ENCODE results near the gene CEP192.
"Not testable (repeated sequence)": the region's sequence is repeated elsewhere in the genome, so short reads cannot be mapped to it uniquely, and the experiment has no call there.

CEP192 gene

DNA sequence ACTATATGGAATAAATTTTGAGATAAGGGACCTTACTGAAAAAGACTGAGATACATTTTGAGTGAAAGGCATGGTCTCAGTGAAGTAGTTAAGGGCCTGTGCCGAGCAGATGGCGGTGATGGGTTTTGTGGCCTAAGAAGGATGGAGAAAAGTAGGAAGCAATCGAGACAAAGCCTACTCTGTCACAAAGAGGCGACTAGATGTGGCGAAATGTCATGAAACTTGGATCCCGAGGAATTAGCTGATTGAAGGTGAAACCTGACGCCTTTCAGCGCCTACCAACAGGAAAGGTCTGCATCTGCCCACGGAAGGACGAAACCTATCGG is 558 bp upstream of the CEP192 start:
- Histone ChIP-seq H3K27ac (ENCODE audit: low read length) (no peak overlapping the region), H3K4me1 (ENCODE audit: control insufficient read depth, insufficient read depth, low read length) (peaks cover 2% of the 10 kb centered on the region; the same call in 1 of the 2 replicates), H3K36me3 (ENCODE audit: control insufficient read depth, insufficient read depth, low read length) (no peaks in the 10 kb centered on the region), H3K9me3 (ENCODE audit: control insufficient read depth, insufficient read depth, low read length) (no peaks in the 10 kb centered on the region), H3K4me3 (ENCODE audit: low read length) (peak overlapping the region; percentile 98; the same call in 1 of the 2 replicates), H3K27me3 (ENCODE audit: control insufficient read depth, insufficient read depth, low read length) (no peaks in the 10 kb centered on the region)
- WGBS (ENCODE audit: insufficient coverage, insufficient read length) = no CpG with 5 or more reads among the region's 11 CpGs
- DNase-seq (ENCODE audit: low read depth, low spot score) = peak; percentile 22

DNA sequence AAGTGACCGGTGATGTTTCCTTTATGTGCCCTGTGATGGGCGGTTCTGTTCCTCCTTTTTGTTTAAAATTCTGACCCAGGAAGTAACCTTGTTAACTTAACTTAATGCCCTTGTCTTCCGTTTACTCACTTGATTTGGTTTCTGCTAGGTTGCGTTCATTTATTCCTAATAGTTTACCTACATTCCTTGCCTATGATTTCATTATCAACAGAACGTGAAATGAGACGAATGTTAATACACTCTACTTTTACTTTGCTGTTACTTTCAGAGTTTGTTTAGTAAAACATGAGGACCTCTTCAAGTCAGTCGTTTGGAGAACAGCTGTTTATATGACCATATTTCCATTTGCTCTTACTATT is 638 bp downstream of the CEP192 start:
- no peaks in the 10 kb centered on the region for H3K36me3 ChIP-seq (ENCODE audit: control insufficient read depth, insufficient read depth, low read length)
- WGBS (ENCODE audit: insufficient coverage, insufficient read length) = no CpG with 5 or more reads among the region's 7 CpGs
- DNase-seq (ENCODE audit: low read depth, low spot score) = no peak
- H3K4me1 ChIP-seq (ENCODE audit: control insufficient read depth, insufficient read depth, low read length) = peaks cover 2% of the 10 kb centered on the region; the same call in 1 of the 2 replicates
- H3K27ac ChIP-seq (ENCODE audit: low read length) = no peak overlapping the region
- peak overlapping the region; percentile 98 for H3K4me3 ChIP-seq (ENCODE audit: low read length)
- H3K9me3 ChIP-seq (ENCODE audit: control insufficient read depth, insufficient read depth, low read length) = no peaks in the 10 kb centered on the region
- no peaks in the 10 kb centered on the region for H3K27me3 ChIP-seq (ENCODE audit: control insufficient read depth, insufficient read depth, low read length)

DNA sequence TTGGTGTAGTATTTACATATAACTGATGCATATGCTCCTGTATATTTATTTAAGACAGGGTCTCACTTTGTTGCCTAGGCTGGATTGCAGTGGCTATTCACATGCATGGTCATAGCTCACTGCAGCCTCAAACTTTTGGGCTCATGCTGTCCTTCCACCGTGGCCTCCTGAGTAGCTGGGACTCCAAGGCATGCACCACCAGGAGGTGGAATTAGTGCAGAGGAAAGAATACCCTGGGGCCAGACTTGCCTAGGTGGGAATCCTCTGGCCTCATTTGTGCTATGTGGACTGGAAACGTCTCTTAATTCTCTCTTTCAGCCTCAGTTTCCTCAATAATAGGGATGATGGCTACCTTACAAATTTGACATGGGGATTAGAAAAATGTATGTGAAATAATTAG is 2.3 kb downstream of the CEP192 start:
- no peak overlapping the region for H3K27ac ChIP-seq (ENCODE audit: low read length)
- H3K4me1 ChIP-seq (ENCODE audit: control insufficient read depth, insufficient read depth, low read length) = peaks cover 2% of the 10 kb centered on the region; the same call in 1 of the 2 replicates
- H3K36me3 ChIP-seq (ENCODE audit: control insufficient read depth, insufficient read depth, low read length) = no peaks in the 10 kb centered on the region
- no CpG with 5 or more reads among the region's 2 CpGs for WGBS (ENCODE audit: insufficient coverage, insufficient read length)
- no peaks in the 10 kb centered on the region for H3K27me3 ChIP-seq (ENCODE audit: control insufficient read depth, insufficient read depth, low read length)
- DNase-seq (ENCODE audit: low read depth, low spot score) = no peak
- no peak overlapping the region for H3K4me3 ChIP-seq (ENCODE audit: low read length)
- H3K9me3 ChIP-seq (ENCODE audit: control insufficient read depth, insufficient read depth, low read length) = no peaks in the 10 kb centered on the region

DNA sequence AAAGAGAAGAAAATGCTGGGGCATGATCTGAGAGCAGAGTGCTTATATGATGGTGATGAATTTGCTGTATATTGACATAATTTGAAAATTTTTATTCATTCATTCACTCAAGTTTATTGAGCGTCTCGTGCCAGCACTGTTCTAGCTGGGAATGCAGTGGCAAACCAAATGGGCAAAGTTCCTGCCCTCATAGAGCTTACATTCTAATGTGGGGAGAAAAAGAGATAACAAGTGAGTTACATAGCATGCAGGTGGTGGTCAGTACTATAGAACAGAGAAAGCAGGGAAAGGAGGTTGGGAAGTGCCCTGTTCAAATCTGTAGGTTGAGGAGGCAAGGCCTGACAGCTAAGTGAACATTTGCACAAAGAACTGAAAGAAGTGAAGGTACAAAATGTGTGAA is 4.3 kb downstream of the CEP192 start:
- WGBS (ENCODE audit: insufficient coverage, insufficient read length) = no CpG with 5 or more reads among the region's 2 CpGs

DNA sequence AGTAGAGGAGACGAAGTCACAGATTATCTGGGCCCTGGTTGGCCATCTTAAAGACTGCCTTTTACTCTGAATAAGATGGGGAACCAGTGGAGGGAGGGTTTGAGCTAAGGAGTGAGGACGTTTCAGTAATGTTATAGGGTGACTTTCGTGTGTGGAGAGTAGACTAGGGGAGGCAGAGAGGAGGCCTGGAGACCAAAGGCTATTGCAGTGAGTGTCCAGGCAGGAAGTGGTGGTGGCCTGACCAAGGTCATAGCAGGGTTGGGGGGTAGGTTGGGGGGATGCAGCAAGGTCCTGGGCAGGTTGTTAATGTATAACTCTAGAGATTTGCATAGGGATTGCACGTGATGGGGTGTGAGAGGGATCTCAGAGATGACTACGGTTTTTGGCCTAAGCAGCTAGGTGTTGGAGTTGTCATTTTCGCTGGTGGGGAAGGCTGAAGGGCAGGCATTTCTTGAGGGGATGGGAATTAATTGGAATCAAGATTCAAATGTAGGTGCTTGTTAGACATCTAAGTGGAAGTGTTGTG is 4.9 kb downstream of the CEP192 start:
- no CpG with 5 or more reads among the region's 6 CpGs for WGBS (ENCODE audit: insufficient coverage, insufficient read length)
- no peaks in the 10 kb centered on the region for H3K4me1 ChIP-seq (ENCODE audit: control insufficient read depth, insufficient read depth, low read length)
- H3K9me3 ChIP-seq (ENCODE audit: control insufficient read depth, insufficient read depth, low read length) = no peaks in the 10 kb centered on the region
- H3K27ac ChIP-seq (ENCODE audit: low read length) = no peak overlapping the region
- no peak overlapping the region for H3K4me3 ChIP-seq (ENCODE audit: low read length)
- H3K27me3 ChIP-seq (ENCODE audit: control insufficient read depth, insufficient read depth, low read length) = no peaks in the 10 kb centered on the region
- DNase-seq (ENCODE audit: low read depth, low spot score) = no peak
- H3K36me3 ChIP-seq (ENCODE audit: control insufficient read depth, insufficient read depth, low read length) = no peaks in the 10 kb centered on the region

More for the DNA sequence above, 4.3 kb downstream of the CEP192 start:
- no peak for DNase-seq (ENCODE audit: low read depth, low spot score)
- no peaks in the 10 kb centered on the region for H3K27me3 ChIP-seq (ENCODE audit: control insufficient read depth, insufficient read depth, low read length)
- no peak overlapping the region for H3K27ac ChIP-seq (ENCODE audit: low read length)
- no peak overlapping the region for H3K4me3 ChIP-seq (ENCODE audit: low read length)
- H3K36me3 ChIP-seq (ENCODE audit: control insufficient read depth, insufficient read depth, low read length) = no peaks in the 10 kb centered on the region
- no peaks in the 10 kb centered on the region for H3K4me1 ChIP-seq (ENCODE audit: control insufficient read depth, insufficient read depth, low read length)
- H3K9me3 ChIP-seq (ENCODE audit: control insufficient read depth, insufficient read depth, low read length) = no peaks in the 10 kb centered on the region

DNA sequence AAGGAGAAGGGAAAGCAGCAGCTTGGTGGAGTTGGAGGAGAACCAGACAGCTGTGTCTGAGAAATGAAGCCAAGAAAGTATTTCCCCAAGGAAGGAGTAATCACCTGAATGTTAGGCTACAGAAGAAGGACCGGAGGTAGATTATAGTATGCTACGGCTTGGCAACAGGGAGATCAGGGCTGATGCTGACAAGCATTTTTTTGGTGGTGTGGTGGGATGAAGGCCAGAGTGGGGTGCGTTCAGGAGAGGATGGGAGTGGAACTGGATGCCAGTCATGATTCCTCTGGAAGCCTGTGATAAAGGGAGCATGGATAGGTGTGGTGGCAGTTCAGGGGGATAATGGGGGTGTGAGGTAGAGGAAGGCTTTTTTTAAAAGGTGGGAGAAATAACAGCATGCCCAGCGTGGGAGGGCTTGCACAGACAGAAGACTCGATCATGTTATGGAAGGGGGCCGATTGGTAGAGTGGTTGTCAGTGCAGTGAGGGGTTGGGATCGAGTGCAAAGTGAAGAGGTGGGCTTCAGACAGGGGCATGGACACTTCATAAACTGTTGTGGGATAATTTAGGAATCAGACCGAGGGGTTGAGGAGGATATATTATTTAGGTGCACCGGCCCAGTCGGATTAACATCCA is 5.6 kb downstream of the CEP192 start:
- H3K4me3 ChIP-seq (ENCODE audit: low read length) = no peak overlapping the region
- no peak overlapping the region for H3K27ac ChIP-seq (ENCODE audit: low read length)
- H3K9me3 ChIP-seq (ENCODE audit: control insufficient read depth, insufficient read depth, low read length) = no peaks in the 10 kb centered on the region
- H3K36me3 ChIP-seq (ENCODE audit: control insufficient read depth, insufficient read depth, low read length) = no peaks in the 10 kb centered on the region
- no CpG with 5 or more reads among the region's 10 CpGs for WGBS (ENCODE audit: insufficient coverage, insufficient read length)
- no peaks in the 10 kb centered on the region for H3K4me1 ChIP-seq (ENCODE audit: control insufficient read depth, insufficient read depth, low read length)
- no peak for DNase-seq (ENCODE audit: low read depth, low spot score)
- H3K27me3 ChIP-seq (ENCODE audit: control insufficient read depth, insufficient read depth, low read length) = no peaks in the 10 kb centered on the region

- DNase-seq (ENCODE audit: low read depth, low spot score); H3K27me3 ChIP-seq (ENCODE audit: control insufficient read depth, insufficient read depth, low read length); H3K27ac ChIP-seq (ENCODE audit: low read length): not testable (repeated sequence)
These were observed 6.2 kb downstream of the CEP192 start for GRCh38 chr18:12997330-12997729.

DNA sequence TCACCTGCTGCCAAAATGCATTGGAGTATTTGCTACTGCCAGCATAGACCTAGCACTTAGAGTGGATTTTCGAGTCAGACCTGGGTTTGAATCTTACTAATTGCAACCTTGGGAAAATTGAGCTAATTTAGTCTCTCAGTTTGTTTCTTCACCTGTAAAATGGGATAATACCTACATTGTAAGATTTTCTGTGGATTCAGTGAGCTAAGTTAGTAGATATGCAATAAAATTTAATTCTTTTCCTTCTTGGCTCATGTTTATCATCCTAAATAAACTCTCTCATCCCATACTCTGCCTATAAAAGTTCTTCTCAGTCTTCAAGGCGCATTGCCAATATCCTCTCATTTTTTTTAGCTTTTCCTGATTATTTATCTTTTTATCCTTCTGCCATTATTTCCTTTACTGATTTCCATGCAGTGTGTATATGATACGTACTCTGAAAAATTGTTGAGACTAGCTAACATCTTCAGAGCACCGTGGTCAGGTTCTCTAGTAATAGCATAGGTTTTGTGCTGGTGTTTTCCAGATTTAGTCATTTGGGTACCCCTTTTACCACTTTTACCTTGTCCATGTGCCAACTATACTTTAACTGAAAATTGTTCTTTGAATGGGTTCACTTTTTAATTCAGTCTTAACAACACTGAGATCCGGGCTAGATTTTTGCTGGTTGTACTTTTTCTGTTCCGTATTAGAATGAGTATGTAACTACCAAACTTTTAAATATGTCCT is 7.3 kb downstream of the CEP192 start:
- H3K36me3 ChIP-seq (ENCODE audit: control insufficient read depth, insufficient read depth, low read length) = no peaks in the 10 kb centered on the region
- H3K27ac ChIP-seq (ENCODE audit: low read length) = no peak overlapping the region
- no CpG with 5 or more reads among the region's 6 CpGs for WGBS (ENCODE audit: insufficient coverage, insufficient read length)
- H3K4me3 ChIP-seq (ENCODE audit: low read length) = no peak overlapping the region
- DNase-seq (ENCODE audit: low read depth, low spot score) = no peak
- H3K9me3 ChIP-seq (ENCODE audit: control insufficient read depth, insufficient read depth, low read length) = no peaks in the 10 kb centered on the region
- H3K27me3 ChIP-seq (ENCODE audit: control insufficient read depth, insufficient read depth, low read length) = no peaks in the 10 kb centered on the region
- no peaks in the 10 kb centered on the region for H3K4me1 ChIP-seq (ENCODE audit: control insufficient read depth, insufficient read depth, low read length)

More at GRCh38 chr18:12997330-12997729, 6.2 kb downstream of the CEP192 start:
- H3K9me3 ChIP-seq (ENCODE audit: control insufficient read depth, insufficient read depth, low read length); H3K4me1 ChIP-seq (ENCODE audit: control insufficient read depth, insufficient read depth, low read length); H3K36me3 ChIP-seq (ENCODE audit: control insufficient read depth, insufficient read depth, low read length); H3K4me3 ChIP-seq (ENCODE audit: low read length): not testable (repeated sequence)
- no CpG with 5 or more reads among the region's 2 CpGs for WGBS (ENCODE audit: insufficient coverage, insufficient read length)

- no peaks in the 10 kb centered on the region for H3K9me3 ChIP-seq (ENCODE audit: control insufficient read depth, insufficient read depth, low read length)
- no peak overlapping the region for H3K27ac ChIP-seq (ENCODE audit: low read length)
- DNase-seq (ENCODE audit: low read depth, low spot score) = peak; percentile 82
- 0 out of 2 replicates have a peak, but pooled peaks cover 2% of the 10 kb centered on the region for H3K36me3 ChIP-seq (ENCODE audit: control insufficient read depth, insufficient read depth, low read length)
- H3K4me3 ChIP-seq (ENCODE audit: low read length) = no peak overlapping the region
- no peaks in the 10 kb centered on the region for H3K4me1 ChIP-seq (ENCODE audit: control insufficient read depth, insufficient read depth, low read length)
- no peaks in the 10 kb centered on the region for H3K27me3 ChIP-seq (ENCODE audit: control insufficient read depth, insufficient read depth, low read length)
- WGBS (ENCODE audit: insufficient coverage, insufficient read length) = no CpG with 5 or more reads among the region's 7 CpGs
These were observed 12.3 kb downstream of the CEP192 start for GRCh38 chr18:13003466-13003896.

- H3K4me3 ChIP-seq (ENCODE audit: low read length) = no peak overlapping the region
- no peaks in the 10 kb centered on the region for H3K9me3 ChIP-seq (ENCODE audit: control insufficient read depth, insufficient read depth, low read length)
- H3K27ac ChIP-seq (ENCODE audit: low read length) = no peak overlapping the region
- no peaks in the 10 kb centered on the region for H3K4me1 ChIP-seq (ENCODE audit: control insufficient read depth, insufficient read depth, low read length)
- H3K36me3 ChIP-seq (ENCODE audit: control insufficient read depth, insufficient read depth, low read length) = 0 out of 2 replicates have a peak, but pooled peaks cover 3% of the 10 kb centered on the region
- 100% methylated on average over 1 of the region's 8 CpGs for WGBS (ENCODE audit: insufficient coverage, insufficient read length)
- no peaks in the 10 kb centered on the region for H3K27me3 ChIP-seq (ENCODE audit: control insufficient read depth, insufficient read depth, low read length)
- no peak for DNase-seq (ENCODE audit: low read depth, low spot score)
These were observed 13.2 kb downstream of the CEP192 start for GRCh38 chr18:13004396-13004795.
